GM12874 (cell line): ENCODE data around the gene VTA1.

Experiments used
- CTCF ChIP-seq: IDR thresholded peaks from 2 replicates; pipeline ENCODE4 v1.5.1; 2011; ENCODE audit warnings: low read depth, mild to moderate bottlenecking, control low read depth, low read length, moderate library complexity; ENCODE audit not compliant: insufficient read depth

Gene VTA1

GRCh38 chr6:142132625-142133024 lies 14.4 kb upstream of the VTA1 start, which contains the start of gene GJE1:
GJE1 (plus strand) TSS chr6:142132925; CDS start chr6:142133159, 234 bp downstream.
- TF ChIP-seq CTCF, result no peak

DNA sequence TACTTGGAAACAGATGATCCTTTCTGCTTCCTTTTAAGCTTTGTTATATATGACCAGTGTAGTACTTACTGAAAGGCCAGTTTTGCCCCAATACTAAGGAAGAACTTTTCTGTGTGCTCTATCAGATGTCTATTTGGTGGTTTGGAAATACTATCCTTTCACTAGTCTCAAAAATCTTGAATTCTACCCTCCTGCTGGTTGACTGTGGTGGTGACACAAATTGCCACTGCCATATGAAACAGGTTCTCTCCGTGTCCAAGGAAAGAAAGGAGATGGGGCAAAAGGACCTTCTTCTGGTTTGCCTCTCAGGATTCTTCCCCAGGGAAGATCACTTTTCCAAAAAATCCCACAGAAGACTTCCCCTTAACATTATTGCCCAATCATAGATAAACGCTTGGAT lies 8.2 kb upstream of the VTA1 start:
- TF ChIP-seq CTCF, result no peak

DNA sequence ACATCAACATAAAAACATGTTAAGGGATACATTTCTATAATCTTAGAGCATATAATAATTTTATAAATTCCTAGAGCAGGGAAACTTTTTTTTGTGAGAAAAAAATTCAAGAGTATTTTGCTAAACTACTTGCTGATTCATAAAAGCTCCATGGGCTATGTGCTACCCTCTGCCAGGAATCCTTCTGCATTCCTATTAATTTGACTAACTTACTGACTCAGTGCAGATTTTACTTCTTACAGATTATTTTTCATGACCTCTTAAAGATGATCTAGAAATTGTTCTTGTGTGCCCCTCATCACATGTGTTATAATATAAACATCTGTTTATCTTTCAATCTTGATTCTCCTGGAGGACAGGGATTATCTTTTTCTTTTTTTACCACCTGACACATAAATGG lies 5.7 kb downstream of the VTA1 start:
- no peak for TF ChIP-seq CTCF

DNA sequence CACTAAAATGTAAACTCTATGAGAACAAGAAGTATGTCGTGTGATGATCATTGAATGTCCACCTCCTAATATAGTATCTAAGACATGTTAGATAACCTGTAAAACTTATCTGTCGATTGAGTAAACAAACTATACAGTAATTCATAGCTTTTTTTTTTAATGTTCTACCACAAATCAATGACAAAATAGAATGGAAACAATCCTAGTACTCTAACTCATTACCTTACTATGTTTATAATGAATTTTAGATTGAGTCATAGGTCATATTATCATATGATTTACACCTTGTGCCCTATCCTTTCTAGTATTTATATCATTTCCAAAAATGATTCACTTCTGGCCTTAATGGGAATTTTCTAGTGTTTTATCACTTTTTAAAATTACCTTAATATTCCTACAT lies 6.1 kb downstream of the VTA1 start:
- TF ChIP-seq CTCF, result no peak

DNA sequence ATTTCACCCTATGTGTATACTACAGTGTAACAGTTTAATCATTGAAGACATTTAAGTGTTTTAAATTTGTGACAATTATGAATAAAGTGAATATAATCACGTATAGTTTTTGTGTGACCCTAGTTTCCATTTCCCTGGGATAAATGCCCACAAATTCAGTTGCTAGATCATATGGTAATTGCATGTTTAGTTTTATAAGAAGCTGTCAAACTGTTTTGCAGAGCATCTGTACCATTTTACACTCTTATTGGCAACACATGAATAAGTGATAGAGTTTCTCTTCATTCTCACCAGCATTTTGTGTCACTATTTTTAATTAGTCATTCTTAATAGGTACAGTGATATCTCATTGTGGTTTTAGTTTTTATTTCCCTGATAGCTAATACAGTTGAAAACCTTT lies 7.3 kb downstream of the VTA1 start:
- no peak for TF ChIP-seq CTCF

DNA sequence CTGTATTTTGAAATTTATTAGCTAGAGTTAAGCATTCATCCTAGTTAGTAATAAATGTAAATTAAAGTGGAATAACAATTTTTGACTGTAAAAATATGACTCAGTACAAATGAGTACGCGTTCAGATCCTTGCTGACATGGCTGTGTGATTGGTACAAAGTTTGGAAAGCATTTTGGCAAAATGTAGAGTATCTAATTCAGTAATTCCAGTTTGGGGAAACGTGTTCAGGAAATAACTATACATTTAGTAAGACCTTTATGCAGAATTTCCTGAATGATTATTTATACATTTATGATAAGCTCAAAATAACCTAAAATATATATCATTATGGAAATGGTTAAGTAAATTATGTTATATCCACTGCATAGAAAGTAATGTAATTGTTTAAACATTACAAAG lies 8.0 kb downstream of the VTA1 start:
- TF ChIP-seq CTCF, result no peak

- TF ChIP-seq CTCF, result no peak
Observed at GRCh38 chr6:142155895-142156757, 9.1 kb downstream of the VTA1 start.
